Measurements from ENCODE around the gene SDK1.

The SDK1 gene

DNA sequence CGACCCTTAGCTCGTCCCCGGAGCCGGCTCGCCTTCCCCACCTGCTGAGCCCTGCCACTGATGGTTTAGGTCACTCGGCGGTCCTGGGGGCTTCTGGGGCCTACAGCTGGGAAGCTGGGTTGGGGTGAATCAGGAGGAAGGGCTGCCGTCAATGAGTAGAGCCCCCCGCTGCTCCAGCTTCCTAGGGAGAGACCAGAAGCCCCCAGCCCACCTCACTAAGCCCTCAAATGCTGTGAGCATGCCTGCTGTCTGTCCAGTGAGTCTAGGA lies 885.4 kb downstream of the SDK1 start:
- Histone ChIP-seq H3K14ac (ENCODE audit: low read length) (no peak overlapping the region), H2AK5ac (ENCODE audit: low read depth, low read length) (peak overlapping the region; percentile 45), H2BK15ac (ENCODE audit: low read length) (no peak overlapping the region), H4K91ac (ENCODE audit: low read depth, low read length, poor library complexity) (no peak overlapping the region), H3K4me3 (ENCODE audit: low read length in 2 of 2) (no peak overlapping the region), H2AFZ (ENCODE audit: low read length) (no peak overlapping the region), H2BK120ac (ENCODE audit: low read depth, low read length) (no peak overlapping the region), H3K9me3 (replicated peaks in 1 of 2; ENCODE audit: control insufficient read depth in 2 of 2, insufficient read depth in 1 of 2, low read depth in 1 of 2, low read length in 2 of 2) (peaks cover 0 to 2% of the 10 kb centered on the region in 2 donors), H3K79me1 (ENCODE audit: low read depth, low read length) (no peaks in the 10 kb centered on the region), H4K8ac (ENCODE audit: low read depth, low read length) (no peak overlapping the region), H3K36me3 (replicated peaks in 1 of 2; ENCODE audit: control insufficient read depth in 2 of 2, insufficient read depth in 2 of 2, low read length in 2 of 2) (no peaks in the 10 kb centered on the region), H3K27ac (replicated peaks; ENCODE audit: low read length) (no peak overlapping the region), H3K18ac (ENCODE audit: low read length) (peak overlapping the region; percentile 79), H3K4me2 (ENCODE audit: insufficient read depth, low read length, poor library complexity, severe bottlenecking) (no peak overlapping the region), H3K27me3 (ENCODE audit: control insufficient read depth in 3 of 3, insufficient read depth in 3 of 3, low read depth in 1 of 3, low read length in 3 of 3) (no peaks in the 10 kb centered on the region), H3K9ac (ENCODE audit: low read depth, low read length, poor library complexity) (no peak overlapping the region), H3K23ac (ENCODE audit: low read depth, low read length, poor library complexity) (no peak overlapping the region), H2BK5ac (ENCODE audit: low read length) (no peak overlapping the region), H3K4ac (ENCODE audit: low read length) (no peak overlapping the region), H3K4me1 (ENCODE audit: control insufficient read depth in 2 of 2, insufficient read depth in 1 of 2, low read depth in 1 of 2, low read length in 2 of 2) (peaks cover 2 to 6% of the 10 kb centered on the region in 2 donors), H2BK12ac (ENCODE audit: low read length) (no peak overlapping the region)
- no CpG with 5 or more reads among the region's 9 CpGs for WGBS, 2 donors (ENCODE audit: extremely low coverage in 2 of 2, insufficient read length in 2 of 2, insufficient replicate concordance in 1 of 2)
- no peak for DNase-seq (ENCODE audit: low spot score)

- peaks cover 2 to 6% of the 10 kb centered on the region in 2 donors for H3K4me1 ChIP-seq (ENCODE audit: control insufficient read depth in 2 of 2, insufficient read depth in 1 of 2, low read depth in 1 of 2, low read length in 2 of 2)
- H3K27me3 ChIP-seq (ENCODE audit: control insufficient read depth in 3 of 3, insufficient read depth in 3 of 3, low read depth in 1 of 3, low read length in 3 of 3) = no peaks in the 10 kb centered on the region
- H3K9ac ChIP-seq (ENCODE audit: low read depth, low read length, poor library complexity) = no peak overlapping the region
- H3K14ac ChIP-seq (ENCODE audit: low read length) = no peak overlapping the region
- no peak overlapping the region for H3K4me2 ChIP-seq (ENCODE audit: insufficient read depth, low read length, poor library complexity, severe bottlenecking)
- DNase-seq (ENCODE audit: low spot score) = no peak
- H3K79me1 ChIP-seq (ENCODE audit: low read depth, low read length) = no peaks in the 10 kb centered on the region
- no peak overlapping the region for H2AK5ac ChIP-seq (ENCODE audit: low read depth, low read length)
- no peak overlapping the region for H2BK15ac ChIP-seq (ENCODE audit: low read length)
- no peak overlapping the region for H3K23ac ChIP-seq (ENCODE audit: low read depth, low read length, poor library complexity)
- no peak overlapping the region for H2BK12ac ChIP-seq (ENCODE audit: low read length)
- no peak overlapping the region for H4K8ac ChIP-seq (ENCODE audit: low read depth, low read length)
- WGBS, 2 donors (ENCODE audit: extremely low coverage in 2 of 2, insufficient read length in 2 of 2, insufficient replicate concordance in 1 of 2) = no CpG with 5 or more reads among the region's 3 CpGs
- no peak overlapping the region for H2BK5ac ChIP-seq (ENCODE audit: low read length)
- no peak overlapping the region for H2BK120ac ChIP-seq (ENCODE audit: low read depth, low read length)
- H3K18ac ChIP-seq (ENCODE audit: low read length) = no peak overlapping the region
- H2AFZ ChIP-seq (ENCODE audit: low read length) = no peak overlapping the region
- H3K4me3 ChIP-seq (ENCODE audit: low read length in 2 of 2) = no peak overlapping the region
- no peak overlapping the region for H3K27ac ChIP-seq (replicated peaks; ENCODE audit: low read length)
- no peak overlapping the region for H4K91ac ChIP-seq (ENCODE audit: low read depth, low read length, poor library complexity)
- H3K4ac ChIP-seq (ENCODE audit: low read length) = no peak overlapping the region
- no peaks in the 10 kb centered on the region for H3K9me3 ChIP-seq (replicated peaks in 1 of 2; ENCODE audit: control insufficient read depth in 2 of 2, insufficient read depth in 1 of 2, low read depth in 1 of 2, low read length in 2 of 2)
- no peaks in the 10 kb centered on the region for H3K36me3 ChIP-seq (replicated peaks in 1 of 2; ENCODE audit: control insufficient read depth in 2 of 2, insufficient read depth in 2 of 2, low read length in 2 of 2)
These were observed 887.6 kb downstream of the SDK1 start for GRCh38 chr7:4188651-4189050.

DNA sequence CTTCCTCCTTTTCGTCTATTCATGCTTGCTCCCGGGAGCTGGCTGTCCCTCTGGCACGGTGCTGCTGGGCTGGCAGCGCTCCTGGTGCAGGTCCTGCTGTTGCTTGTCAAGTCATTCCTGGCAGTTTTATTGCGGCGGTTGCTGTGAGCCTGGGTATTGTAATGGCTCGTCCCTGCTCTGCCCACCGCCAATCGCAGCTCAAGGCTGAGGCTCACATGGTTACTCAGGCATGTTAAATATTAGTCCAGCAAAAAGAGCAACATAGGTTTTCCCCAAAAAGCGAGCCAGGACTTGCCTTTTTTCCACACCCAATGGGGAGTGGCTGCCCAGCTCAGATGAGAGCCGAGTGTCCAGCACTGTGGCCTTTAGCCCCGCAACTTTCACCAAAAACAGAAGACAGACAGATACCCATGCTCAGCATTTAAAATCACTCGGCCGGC lies 888.1 kb downstream of the SDK1 start:
- no CpG with 5 or more reads among the region's 14 CpGs for WGBS, 2 donors (ENCODE audit: extremely low coverage in 2 of 2, insufficient read length in 2 of 2, insufficient replicate concordance in 1 of 2)
- H2AFZ ChIP-seq (ENCODE audit: low read length) = no peak overlapping the region
- H4K8ac ChIP-seq (ENCODE audit: low read depth, low read length) = no peak overlapping the region
- H4K91ac ChIP-seq (ENCODE audit: low read depth, low read length, poor library complexity) = no peak overlapping the region
- no peak for DNase-seq (ENCODE audit: low spot score)
- H3K27ac ChIP-seq (replicated peaks; ENCODE audit: low read length) = no peak overlapping the region
- H2BK15ac ChIP-seq (ENCODE audit: low read length) = no peak overlapping the region
- no peak overlapping the region for H3K4ac ChIP-seq (ENCODE audit: low read length)
- H2BK5ac ChIP-seq (ENCODE audit: low read length) = no peak overlapping the region
- H3K4me2 ChIP-seq (ENCODE audit: insufficient read depth, low read length, poor library complexity, severe bottlenecking) = no peak overlapping the region
- H3K9me3 ChIP-seq (replicated peaks in 1 of 2; ENCODE audit: control insufficient read depth in 2 of 2, insufficient read depth in 1 of 2, low read depth in 1 of 2, low read length in 2 of 2) = no peaks in the 10 kb centered on the region
- H3K4me1 ChIP-seq (ENCODE audit: control insufficient read depth in 2 of 2, insufficient read depth in 1 of 2, low read depth in 1 of 2, low read length in 2 of 2) = peaks cover 2 to 4% of the 10 kb centered on the region in 2 donors
- no peaks in the 10 kb centered on the region for H3K27me3 ChIP-seq (ENCODE audit: control insufficient read depth in 3 of 3, insufficient read depth in 3 of 3, low read depth in 1 of 3, low read length in 3 of 3)
- H3K4me3 ChIP-seq (ENCODE audit: low read length in 2 of 2) = no peak overlapping the region
- no peak overlapping the region for H3K18ac ChIP-seq (ENCODE audit: low read length)
- no peaks in the 10 kb centered on the region for H3K79me1 ChIP-seq (ENCODE audit: low read depth, low read length)
- H2BK120ac ChIP-seq (ENCODE audit: low read depth, low read length) = no peak overlapping the region
- H3K36me3 ChIP-seq (replicated peaks in 1 of 2; ENCODE audit: control insufficient read depth in 2 of 2, insufficient read depth in 2 of 2, low read length in 2 of 2) = no peaks in the 10 kb centered on the region
- H2AK5ac ChIP-seq (ENCODE audit: low read depth, low read length) = no peak overlapping the region
- no peak overlapping the region for H3K9ac ChIP-seq (ENCODE audit: low read depth, low read length, poor library complexity)
- H3K23ac ChIP-seq (ENCODE audit: low read depth, low read length, poor library complexity) = no peak overlapping the region
- H2BK12ac ChIP-seq (ENCODE audit: low read length) = no peak overlapping the region
- H3K14ac ChIP-seq (ENCODE audit: low read length) = no peak overlapping the region

DNA sequence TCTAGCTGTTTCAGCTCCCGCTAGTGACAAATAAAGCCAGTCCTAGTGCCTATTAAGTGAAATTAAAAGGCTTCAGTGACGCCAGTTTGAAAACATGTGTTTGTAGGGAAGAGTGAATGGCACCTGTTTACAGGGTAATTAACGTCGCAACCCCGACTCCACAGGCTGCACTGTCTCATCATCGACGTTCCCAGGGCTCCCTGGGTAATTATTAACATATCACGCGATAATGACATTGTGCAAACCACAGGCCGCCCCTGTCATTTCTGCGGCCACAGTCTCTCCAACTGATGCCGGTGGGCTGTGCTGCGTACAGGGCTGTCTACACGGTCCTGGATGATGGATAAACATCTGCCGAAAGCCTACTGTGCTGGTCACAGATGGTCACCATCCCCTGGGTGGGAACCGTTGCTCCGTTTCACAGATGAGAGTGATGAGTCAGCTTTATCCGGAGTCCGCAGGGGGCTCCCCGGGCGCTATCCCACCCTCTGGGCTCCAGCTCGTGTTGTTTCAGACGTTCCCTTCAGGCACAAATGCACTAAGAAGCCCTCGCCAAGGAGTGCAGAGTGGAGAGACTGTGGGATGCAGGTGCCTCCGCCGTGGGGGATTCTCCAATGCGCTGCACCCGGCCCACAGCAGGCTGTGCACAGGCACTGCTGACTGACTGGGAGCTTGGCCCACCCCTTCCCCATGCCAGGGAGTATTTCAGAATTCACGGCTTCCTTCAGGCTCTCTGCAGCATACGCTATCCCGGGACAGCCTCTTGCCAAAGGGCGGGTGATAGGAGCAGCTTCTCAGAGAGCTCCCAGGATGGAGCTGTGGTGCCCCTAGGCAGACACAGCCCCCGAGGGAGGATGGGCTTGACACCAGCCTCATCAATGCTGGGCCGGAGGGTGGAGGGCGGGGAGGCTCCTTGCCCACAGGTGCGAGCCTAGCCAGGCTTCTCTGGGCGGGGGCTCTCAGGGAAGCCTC lies 889.2 kb downstream of the SDK1 start:
- Histone ChIP-seq H3K18ac (ENCODE audit: low read length) (peak overlapping the region; percentile 82), H3K9ac (ENCODE audit: low read depth, low read length, poor library complexity) (no peak overlapping the region), H3K9me3 (replicated peaks in 1 of 2; ENCODE audit: control insufficient read depth in 2 of 2, insufficient read depth in 1 of 2, low read depth in 1 of 2, low read length in 2 of 2) (no peaks in the 10 kb centered on the region), H2AFZ (ENCODE audit: low read length) (no peak overlapping the region), H3K27me3 (ENCODE audit: control insufficient read depth in 3 of 3, insufficient read depth in 3 of 3, low read depth in 1 of 3, low read length in 3 of 3) (no peaks in the 10 kb centered on the region), H3K4me3 (ENCODE audit: low read length in 2 of 2) (peak overlapping the region in 1 of 2 donors; percentile 38), H3K4me1 (ENCODE audit: control insufficient read depth in 2 of 2, insufficient read depth in 1 of 2, low read depth in 1 of 2, low read length in 2 of 2) (peaks cover 2 to 4% of the 10 kb centered on the region in 2 donors), H3K4me2 (ENCODE audit: insufficient read depth, low read length, poor library complexity, severe bottlenecking) (no peak overlapping the region), H2BK12ac (ENCODE audit: low read length) (no peak overlapping the region), H2BK5ac (ENCODE audit: low read length) (peak overlapping the region; percentile 22), H3K79me1 (ENCODE audit: low read depth, low read length) (no peaks in the 10 kb centered on the region), H2BK15ac (ENCODE audit: low read length) (peak overlapping the region; percentile 17), H4K91ac (ENCODE audit: low read depth, low read length, poor library complexity) (no peak overlapping the region), H3K23ac (ENCODE audit: low read depth, low read length, poor library complexity) (no peak overlapping the region), H2AK5ac (ENCODE audit: low read depth, low read length) (peak overlapping the region; percentile 81), H3K27ac (replicated peaks; ENCODE audit: low read length) (no peak overlapping the region), H2BK120ac (ENCODE audit: low read depth, low read length) (no peak overlapping the region), H3K14ac (ENCODE audit: low read length) (peak overlapping the region; percentile 56), H4K8ac (ENCODE audit: low read depth, low read length) (no peak overlapping the region), H3K36me3 (replicated peaks in 1 of 2; ENCODE audit: control insufficient read depth in 2 of 2, insufficient read depth in 2 of 2, low read length in 2 of 2) (no peaks in the 10 kb centered on the region), H3K4ac (ENCODE audit: low read length) (no peak overlapping the region)
- no CpG with 5 or more reads among the region's 37 CpGs for WGBS, 2 donors (ENCODE audit: extremely low coverage in 2 of 2, insufficient read length in 2 of 2, insufficient replicate concordance in 1 of 2)
- DNase-seq (ENCODE audit: low spot score) = no peak
